Fibroblast of lung (primary cell): Measurements from ENCODE around the gene MAGOHB.

Experiments used
- CTCF ChIP-seq, 2 donors: IDR thresholded peaks in 1 of 2; conservative IDR thresholded peaks in 1 of 2; 1 replicate in 1 of 2; 2 replicates in 1 of 2; pipeline ENCODE4 v1.5.1; 2011 to 2012; ENCODE audit warnings: low read length in 2 of 2, control low read depth in 1 of 2, inconsistent platforms in 1 of 2, low read depth in 1 of 2, mild to moderate bottlenecking in 1 of 2
- EZH2 ChIP-seq: IDR thresholded peaks from 2 replicates; pipeline ENCODE4 v1.5.1; 2012; ENCODE audit warnings: low read length, control low read depth, mild to moderate bottlenecking; ENCODE audit errors: missing control alignments

DNA sequence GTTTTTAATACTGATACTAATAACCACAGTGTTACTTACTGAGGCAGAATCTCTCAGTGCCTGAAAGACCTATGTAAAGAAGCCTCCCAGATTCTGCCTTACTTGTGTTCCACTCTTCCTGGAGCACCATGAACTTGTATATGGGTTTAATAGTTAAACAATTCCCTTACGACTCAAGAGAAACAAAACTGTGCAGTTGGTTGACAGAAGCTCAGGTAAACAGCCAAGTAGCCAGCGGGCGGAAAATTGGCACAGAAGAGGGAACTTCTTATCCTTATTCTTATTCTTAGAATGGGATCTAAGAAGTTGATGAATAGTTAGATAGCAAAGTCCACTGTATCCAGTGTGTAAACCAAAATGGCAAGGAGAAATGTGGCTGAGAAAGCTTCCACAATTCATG is 22.7 kb upstream of the MAGOHB start:
- TF ChIP-seq EZH2 (no peak), CTCF (conservative IDR thresholded peaks at IDR 0.05 in 1 of 2, IDR thresholded peaks at IDR 0.05 in 1 of 2; ENCODE audit: low read depth in 1 of 2, low read length in 2 of 2) (no peak)
